A673 (cell line): ENCODE results near the gene KRTAP5-2.
"Not testable (repeated sequence)": the region's sequence is repeated elsewhere in the genome, so short reads cannot be mapped to it uniquely, and the experiment has no call there.

Source experiments
- CTCF ChIP-seq: fragments of 300-800, 200-600 bp; sonication (generic); conservative IDR thresholded peaks from 2 replicates; pipeline ENCODE4 v1.5.1; 2017; ENCODE audit warnings: low read depth, mild to moderate bottlenecking, antibody characterized with exemption, low read length, moderate library complexity, mixed read lengths
- EZH2 ChIP-seq: fragments of 200-600 bp; sonication (generic); IDR thresholded peaks from 2 replicates; pipeline ENCODE4 v1.6.1; 2017; ENCODE audit warnings: borderline replicate concordance, low read depth, mild to moderate bottlenecking, mixed read lengths, antibody characterized with exemption, low read length; ENCODE audit not compliant: poor library complexity, severe bottlenecking

GRCh38 chr11:1646540-1646939, 48.4 kb upstream of the KRTAP5-2 start:
- not testable (repeated sequence) for TF ChIP-seq CTCF, EZH2
